Measurements from ENCODE around the gene GRIA4. TPM values are rescaled to one million over a fixed set of nuclear protein-coding genes. Genes with fewer than 3 reads are reported as not detected.

GRIA4 gene
- total RNA-seq, 1 donor from 2014 or later: not detected

DNA sequence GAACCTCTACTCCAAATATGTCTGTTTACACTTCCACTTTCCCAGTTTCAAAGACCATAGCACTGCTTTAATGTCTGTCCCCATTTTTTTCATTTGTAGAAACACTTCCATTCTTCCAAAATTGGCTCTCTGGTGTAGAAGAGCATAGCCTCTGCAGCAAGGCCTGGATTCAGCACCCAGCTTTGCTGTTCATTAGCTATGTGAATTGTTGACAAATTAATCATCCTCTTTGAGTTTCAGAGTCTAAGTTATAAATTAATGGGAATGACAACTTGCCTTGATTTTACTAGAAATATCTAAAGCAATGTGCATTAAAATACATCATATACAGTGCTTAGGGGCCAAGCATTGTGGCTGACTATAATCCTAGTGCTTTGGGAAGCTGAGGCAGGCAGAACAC, 22.4 kb downstream of the GRIA4 start:
- intact Hi-C loops (cut with DNase I): no loop called here
- DNase-seq (ENCODE audit: missing footprints): no peak
- ATAC-seq: no peak

DNA sequence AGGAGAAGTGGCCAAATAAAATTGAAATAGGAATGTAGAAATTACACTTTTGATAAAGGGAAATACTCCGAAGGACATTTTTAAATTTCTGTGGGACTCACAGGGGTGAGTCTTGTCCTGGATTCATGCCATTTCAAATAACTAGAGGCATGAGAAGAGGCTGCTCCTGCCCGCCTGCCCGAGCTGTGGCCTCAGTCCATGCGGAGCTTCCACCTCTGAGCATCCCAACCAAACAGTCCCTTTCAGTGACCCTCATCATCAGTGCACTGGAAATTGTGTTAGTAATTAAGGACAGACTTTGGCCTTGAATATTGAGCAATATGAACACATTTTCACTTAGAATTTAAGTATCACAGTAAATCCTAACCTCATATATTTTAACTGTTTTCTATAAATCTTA, 25.6 kb downstream of the GRIA4 start:
- ATAC-seq (no peak), DNase-seq (ENCODE audit: missing footprints) (no peak)
- intact Hi-C loops (cut with DNase I): no loop called here

DNA sequence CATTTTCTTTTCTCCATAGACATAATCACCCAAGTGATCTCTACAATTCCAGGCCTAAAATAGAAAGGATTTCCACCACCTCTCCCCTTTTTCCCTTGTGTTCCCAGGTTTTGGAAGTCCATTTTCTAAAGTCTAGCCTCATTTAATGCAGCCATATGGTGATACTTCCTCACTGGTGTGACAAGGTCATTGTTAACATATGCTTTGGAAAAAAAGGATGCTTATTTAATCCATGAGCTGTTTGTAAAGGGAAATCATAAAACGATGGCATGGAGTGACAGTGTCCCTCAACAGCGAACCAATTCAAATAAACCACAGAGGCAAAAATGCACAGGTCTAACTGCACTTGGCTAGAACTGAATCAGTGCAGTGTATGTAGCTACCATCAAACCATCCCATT, 26.6 kb downstream of the GRIA4 start:
- intact Hi-C loops (cut with DNase I): no loop called here
- DNase-seq (ENCODE audit: missing footprints) (no peak), ATAC-seq (no peak)

DNA sequence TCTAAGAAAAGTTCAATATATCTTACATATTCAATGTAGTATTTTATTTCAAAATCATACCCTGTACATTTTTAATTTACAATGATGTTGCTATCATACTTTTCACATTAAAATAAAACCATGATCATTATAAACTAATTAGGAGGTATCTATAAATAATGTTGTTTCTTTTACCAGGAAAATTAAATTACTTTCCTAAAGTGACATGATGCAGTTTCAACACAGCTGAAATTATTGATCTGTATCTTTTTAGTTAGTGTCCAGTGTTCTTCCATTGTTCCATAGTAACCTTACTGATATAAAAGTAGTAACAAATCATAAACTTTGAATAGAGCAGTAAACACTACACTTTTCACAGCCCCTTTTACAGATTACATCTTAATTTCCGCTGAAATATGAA, 29.7 kb downstream of the GRIA4 start:
- DNase-seq (ENCODE audit: missing footprints) (no peak), ATAC-seq (no peak)
- intact Hi-C loops (cut with DNase I): no loop called here

DNA sequence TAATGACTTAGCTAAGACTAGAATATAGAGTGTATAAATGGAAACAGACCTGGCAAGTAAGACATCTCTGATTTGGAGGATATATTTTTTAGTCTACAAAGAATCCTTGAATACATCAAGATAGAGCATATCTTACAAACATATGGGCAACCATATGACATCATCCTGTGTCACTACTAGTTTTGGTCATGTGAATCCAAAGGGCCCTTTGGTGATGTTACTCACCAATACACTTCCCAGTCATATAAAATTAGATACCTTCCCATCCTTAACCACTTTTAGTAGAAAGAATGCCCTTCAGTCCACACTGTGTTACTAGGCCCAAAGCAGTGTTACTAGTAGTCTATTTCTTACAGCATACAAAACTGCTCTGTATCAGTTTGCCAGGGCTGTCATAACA, 31.6 kb downstream of the GRIA4 start:
- DNase-seq (ENCODE audit: missing footprints) (no peak), ATAC-seq (no peak)
- intact Hi-C loops (cut with DNase I): no loop called here

DNA sequence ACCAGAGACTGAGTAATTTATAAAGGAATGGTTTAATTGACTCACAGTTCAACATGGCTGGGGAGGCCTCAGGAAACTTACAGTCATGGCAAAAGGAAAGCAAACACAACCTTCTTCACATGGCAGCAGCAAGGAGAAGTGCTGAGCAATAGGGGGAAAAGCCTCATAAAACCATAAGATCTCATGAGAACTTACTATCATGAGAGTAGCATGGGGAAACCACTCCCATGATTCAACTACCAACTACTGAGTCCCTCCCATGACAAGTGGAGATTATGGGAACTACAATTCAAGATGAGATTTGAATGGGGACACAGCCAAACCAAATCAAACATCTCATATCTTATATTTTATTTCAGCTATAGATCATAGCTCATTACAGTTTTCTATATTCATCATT, 33.0 kb downstream of the GRIA4 start:
- no peak for DNase-seq (ENCODE audit: missing footprints)
- no peak for ATAC-seq
- intact Hi-C loops (cut with DNase I): no loop called here

DNA sequence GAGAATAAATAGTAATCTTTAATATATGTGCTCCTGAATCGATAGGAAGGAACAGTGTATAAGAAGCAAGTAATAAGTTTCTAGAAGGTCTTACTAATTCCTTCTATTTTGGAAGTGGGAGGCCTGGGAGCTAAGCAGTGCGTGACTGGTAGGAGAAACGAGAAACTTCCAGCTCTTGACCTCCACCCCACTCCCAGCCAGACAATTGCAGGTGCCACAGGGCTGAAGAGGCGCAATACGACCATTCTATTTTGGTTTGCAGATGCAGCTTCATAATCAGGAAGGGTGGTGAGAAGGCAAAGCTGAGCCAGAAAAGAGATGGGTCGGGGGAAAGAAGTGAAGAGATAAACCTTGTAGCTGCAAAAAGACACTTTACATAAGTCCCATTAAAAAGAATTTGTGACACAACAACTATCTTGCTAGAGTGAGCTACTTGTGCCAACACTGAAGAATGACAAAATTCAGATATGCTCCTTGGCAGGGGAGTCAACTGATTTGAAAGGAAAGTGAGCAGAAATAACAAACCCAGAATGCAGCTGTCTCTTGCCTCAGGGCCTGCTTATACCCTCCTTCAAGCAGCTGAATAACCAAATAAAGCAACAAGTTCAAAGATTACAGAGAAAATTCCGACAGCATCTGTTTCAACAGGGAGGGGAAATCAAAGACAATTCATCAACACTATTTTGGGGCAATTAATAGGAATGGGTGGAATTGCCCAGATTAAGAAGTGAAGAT, 35.1 kb downstream of the GRIA4 start:
- intact Hi-C loops (cut with DNase I): no loop called here
- ATAC-seq (no peak), DNase-seq (ENCODE audit: missing footprints) (peak; percentile 52)

DNA sequence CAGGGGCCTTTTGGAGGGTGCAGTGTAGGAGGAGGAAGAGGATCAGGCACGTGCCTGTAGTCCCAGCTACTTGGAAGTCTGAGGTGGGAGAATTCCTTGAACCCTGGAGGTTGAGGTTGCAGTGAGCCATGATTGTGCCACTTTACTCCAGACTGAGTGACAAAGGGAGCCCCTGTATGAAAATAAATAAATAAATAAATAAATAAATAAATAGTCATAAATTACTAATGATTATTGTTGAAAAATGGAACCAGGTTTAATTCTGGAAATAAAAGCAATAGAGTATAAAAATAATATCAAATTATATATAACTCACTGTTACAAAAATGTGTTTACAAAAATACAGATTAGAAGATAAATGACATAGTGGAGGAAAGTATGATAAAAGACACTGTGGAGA, 37.9 kb downstream of the GRIA4 start:
- no peak for ATAC-seq
- DNase-seq (ENCODE audit: missing footprints): no peak
- intact Hi-C loops (cut with DNase I): no loop called here

DNA sequence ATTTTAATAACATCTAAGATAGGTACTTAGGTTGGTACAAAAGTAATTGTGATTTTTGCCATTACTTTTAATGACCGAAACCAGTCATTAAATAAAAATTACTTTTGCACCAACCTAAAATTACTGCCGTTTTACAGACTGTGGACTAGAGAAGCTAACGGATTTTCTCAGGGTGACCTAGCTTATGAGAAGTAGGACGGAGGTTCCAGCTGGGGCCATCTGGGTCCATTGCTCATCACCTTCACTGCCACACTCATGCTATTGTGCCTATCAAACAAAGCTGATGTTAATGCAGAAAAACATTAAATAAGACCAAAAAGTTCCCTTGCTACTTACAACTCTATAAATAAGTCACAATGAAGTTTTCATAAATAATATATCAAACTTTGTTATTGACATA, 38.9 kb downstream of the GRIA4 start:
- ATAC-seq (no peak), DNase-seq (ENCODE audit: missing footprints) (no peak)
- intact Hi-C loops (cut with DNase I): no loop called here

DNA sequence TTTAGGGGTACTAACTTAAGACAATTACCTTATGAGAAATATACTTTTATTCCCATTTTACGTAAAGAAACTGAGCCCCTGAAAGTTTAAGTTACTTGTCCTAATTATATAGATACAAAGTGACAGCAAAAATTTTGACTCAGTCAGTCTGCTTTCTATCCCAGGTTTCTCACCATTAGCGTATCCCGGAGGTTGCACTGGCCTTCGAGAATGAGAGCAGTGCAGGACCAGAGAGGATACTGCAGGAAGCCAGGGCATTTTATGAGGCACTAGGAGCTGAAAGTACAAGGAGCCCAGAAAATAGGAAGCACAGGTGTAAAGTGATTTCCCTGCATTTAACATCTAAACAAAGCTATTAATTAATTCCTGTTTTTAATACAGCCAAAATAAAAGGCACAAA, 55.4 kb downstream of the GRIA4 start:
- ATAC-seq (no peak), DNase-seq (ENCODE audit: missing footprints) (no peak)
- intact Hi-C loops (cut with DNase I): no loop called here

DNA sequence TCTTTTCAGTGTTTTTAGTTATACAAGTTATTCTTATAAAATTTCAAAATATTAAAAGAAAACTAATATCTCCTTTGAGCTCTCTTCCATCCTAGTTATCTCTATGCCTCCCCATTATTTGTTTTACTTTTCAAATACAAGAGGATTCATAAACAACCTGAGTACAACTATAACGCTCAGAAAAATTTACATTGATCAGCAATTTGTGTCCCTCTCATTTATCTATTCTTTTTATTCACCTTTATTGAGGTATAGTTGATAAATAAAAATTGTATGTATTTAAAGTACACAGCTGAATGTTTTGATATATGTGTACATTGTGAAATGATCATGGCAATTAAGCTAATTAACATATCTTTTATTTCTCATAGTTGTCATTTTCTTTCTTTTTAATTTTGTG, 57.6 kb downstream of the GRIA4 start:
- intact Hi-C loops (cut with DNase I): no loop called here
- no peak for ATAC-seq
- no peak for DNase-seq (ENCODE audit: missing footprints)

DNA sequence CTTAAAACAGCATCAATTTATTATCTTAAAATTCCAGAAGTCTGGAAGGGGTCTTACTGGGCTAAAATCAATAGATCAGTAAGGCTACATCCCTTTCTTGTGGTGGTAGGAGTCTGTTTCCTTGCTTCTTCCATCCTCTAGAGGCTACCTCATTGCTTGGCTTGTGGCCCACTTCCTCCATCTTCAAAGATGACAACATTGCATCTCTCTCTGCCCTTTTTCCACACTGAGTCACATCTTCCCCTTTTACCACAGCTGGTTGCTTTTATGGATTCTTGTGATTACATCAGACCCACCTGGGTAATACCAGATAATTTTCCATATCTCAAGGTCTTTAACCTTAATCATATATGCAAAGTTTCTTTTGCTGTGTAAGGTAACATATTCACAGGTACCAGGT, 60.9 kb downstream of the GRIA4 start:
- no peak for ATAC-seq

DNA sequence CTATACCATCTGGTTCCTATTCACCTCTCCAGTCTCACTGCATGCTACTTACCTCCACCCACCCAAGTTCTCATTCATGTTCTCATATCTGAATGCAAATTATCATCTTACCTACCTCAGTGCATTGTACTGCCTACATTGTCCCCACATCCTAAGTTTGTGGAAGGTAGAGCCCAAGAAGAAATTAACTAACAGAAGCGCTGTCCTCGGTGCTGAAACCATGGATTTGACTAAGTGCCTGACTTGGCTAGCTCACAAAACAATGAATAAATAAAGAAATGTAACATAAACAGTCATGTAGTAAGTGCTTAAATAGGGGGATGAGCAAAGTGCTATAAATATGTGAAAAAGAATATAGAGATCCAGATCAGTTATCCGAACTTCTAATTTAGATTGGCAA, 63.2 kb downstream of the GRIA4 start:
- DNase-seq (ENCODE audit: missing footprints) (no peak), ATAC-seq (no peak)
- intact Hi-C loops (cut with DNase I): no loop called here

More for the DNA sequence above, 60.9 kb downstream of the GRIA4 start:
- DNase-seq (ENCODE audit: missing footprints): no peak
- intact Hi-C loops (cut with DNase I): no loop called here

DNA sequence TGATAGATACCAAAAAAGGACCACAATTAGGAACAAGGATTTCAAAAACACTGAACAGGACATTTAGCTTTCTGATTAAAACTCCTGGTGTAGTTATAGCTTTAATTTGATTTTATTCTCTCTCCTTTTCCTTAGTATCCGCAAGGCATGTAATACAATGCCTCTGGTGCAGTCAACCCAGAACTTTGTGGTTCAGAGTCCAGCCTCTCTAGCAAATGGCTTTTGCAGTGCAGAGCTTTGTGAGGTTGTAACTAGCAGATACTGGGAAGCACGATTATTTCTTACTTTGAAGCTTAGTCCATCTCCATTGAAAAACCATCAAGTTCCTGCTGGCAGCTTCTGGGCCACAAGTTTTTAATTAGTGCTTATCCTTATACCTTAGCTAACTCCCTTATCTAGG, 79.8 kb downstream of the GRIA4 start:
- DNase-seq (ENCODE audit: missing footprints): no peak
- no peak for ATAC-seq
- intact Hi-C loops (cut with DNase I): no loop called here

DNA sequence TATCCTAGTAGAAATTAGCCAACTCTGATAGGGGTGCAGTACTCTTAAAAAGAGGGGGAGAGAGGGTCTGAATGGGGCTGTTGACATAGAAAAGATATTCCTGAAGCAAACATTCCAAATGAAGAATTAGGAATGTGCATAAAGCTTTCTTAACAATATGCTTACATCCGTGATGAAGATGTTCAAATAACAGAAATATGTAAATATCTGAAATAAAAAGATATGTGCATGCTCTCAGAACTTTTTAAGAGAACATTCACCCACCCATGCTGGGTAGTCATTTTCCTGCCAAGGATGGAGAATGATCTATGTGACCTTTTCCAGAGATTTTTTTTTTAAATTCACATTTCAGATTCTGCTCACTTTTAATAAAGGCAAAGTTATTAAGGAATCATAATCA, 80.6 kb downstream of the GRIA4 start:
- intact Hi-C loops (cut with DNase I): no loop called here
- DNase-seq (ENCODE audit: missing footprints) (no peak), ATAC-seq (no peak)

DNA sequence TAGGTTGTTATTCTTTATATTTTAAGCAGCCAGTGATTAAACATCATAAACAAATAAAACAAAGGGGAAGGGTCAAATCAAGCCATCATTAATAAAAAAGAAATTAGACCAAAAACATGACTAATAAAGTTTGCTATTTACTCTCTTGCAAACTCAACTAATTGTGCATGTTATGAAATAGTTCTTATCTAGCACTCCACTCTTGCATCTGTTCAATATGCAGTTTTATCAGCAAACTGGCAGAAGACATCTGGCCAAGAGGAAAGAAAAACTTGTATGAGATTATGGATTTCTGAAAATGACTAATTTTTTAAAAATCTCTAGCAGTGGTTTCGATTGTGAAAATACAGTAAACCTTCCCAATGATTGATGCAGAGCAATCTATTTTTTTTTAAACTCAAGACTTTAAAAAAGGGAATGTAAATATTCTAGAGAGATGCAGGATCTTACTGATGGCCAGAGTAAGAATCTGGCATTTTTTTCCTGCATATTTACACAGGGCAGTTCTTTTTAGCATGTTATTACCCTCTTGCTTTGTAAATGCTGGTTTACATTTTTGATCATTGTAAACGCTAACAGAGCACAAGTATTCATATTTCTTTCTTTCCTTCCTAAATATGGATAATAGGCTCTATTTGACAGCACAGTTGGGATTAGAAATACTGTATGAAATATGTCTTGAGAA, 83.3 kb downstream of the GRIA4 start:
- DNase-seq (ENCODE audit: missing footprints) (no peak), ATAC-seq (no peak)
- intact Hi-C loops (cut with DNase I): no loop called here

DNA sequence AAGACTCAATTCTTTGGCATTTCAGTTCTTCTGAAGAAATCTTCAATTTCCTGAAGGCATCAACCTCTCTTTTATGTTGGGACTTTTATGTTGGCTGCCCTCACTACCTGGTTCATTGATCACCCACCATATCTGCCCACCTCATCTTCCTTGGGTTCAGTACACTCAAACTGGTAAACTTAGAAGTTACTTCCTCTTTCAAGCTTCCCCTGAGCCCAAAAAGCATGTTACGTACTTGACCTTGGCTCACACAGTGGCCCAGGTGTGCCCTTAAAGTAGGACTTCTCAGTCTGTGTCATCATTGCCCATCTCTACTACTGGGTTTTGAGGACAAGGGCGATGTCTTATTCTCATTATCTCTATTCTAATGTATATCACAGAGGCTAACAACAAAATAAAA, 86.1 kb downstream of the GRIA4 start:
- ATAC-seq: no peak
- no peak for DNase-seq (ENCODE audit: missing footprints)
- intact Hi-C loops (cut with DNase I): no loop called here

DNA sequence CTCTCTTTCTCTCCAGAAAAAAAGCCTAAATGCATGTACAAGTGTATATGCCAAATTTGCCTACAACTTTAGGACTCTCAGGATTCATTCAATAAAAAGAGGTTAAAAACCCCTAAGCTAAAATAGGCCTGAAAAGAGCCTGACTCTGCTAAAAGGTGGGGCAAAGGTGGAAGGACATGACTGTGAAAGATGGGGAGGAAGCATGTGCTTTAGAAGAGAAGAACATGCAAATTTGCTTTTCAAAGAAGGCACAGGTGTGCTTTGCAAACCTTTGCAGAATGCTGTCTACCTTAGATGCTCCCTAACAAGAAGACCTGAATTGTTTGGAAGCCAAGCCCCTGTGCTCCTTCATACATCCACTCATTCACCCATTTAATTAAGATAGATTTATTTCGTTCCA, 87.4 kb downstream of the GRIA4 start:
- no peak for DNase-seq (ENCODE audit: missing footprints)
- intact Hi-C loops (cut with DNase I): no loop called here
- ATAC-seq: no peak

DNA sequence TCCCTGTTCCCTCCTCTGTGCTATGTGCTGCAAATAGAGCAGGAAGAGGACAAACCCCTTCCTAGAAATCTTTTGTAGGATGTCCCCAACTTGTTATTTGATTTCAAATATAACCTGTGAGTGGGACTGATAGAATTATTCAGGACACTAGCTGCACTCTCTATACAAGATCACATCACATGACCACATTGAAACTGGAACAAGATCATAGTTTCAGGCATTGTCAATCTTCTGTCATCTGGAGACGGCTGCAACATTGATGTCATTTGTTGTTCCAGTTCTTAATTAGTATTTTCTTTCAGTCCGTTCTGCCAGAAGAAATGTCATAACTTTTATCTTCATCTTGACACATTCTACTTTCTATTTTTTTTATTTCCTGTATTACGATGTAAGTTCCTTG, 89.3 kb downstream of the GRIA4 start:
- intact Hi-C loops (cut with DNase I): no loop called here
- ATAC-seq (no peak), DNase-seq (ENCODE audit: missing footprints) (no peak)

DNA sequence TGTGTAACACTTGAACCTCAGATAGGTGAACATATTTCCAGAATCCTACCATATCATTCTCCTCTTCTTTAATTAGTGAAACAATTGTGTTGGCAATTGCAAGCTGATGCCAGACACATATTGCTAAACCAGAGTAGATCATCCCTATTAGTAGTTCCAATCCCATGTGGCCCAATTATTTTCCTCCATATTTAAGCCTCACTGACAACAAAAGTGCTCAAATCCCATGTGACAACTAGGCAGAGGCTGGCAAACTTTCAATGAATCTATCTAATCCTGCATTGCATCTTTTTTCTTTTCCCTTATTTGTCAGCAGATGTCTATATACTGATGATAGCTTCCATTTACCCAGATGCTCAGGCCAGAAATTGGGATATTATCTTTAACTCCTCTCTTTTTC, 90.4 kb downstream of the GRIA4 start:
- ATAC-seq: no peak
- no peak for DNase-seq (ENCODE audit: missing footprints)
- intact Hi-C loops (cut with DNase I): no loop called here

DNA sequence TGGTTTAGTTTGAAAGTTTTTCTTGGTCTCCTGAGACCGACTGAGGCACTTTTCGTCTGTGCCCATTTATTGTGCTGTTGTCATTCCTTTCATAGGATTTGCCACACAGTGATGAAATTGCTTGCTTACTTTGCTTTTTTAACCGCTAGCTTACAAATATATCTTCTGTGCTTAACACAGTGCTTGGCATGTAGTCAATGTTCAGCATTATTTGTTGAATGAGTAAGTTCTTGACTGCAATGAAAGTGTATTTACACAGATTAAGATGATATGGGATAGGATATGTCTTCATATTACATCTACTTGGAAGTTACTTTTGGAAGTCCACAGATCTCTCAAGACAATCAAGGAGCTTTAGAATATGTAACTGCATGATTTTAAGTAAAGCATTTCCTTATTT, 91.2 kb downstream of the GRIA4 start:
- intact Hi-C loops (cut with DNase I): no loop called here
- DNase-seq (ENCODE audit: missing footprints) (no peak), ATAC-seq (no peak)
